IPS DF 4.7 (cell line): ENCODE data around the gene CCDC182.

Source experiments
- DNase-seq: peaks from one replicate; pipeline ENCODE4 v3.0.0-alpha.2; 2013; ENCODE audit warnings: low spot score; ENCODE audit errors: extremely low read depth

CCDC182 gene

DNA sequence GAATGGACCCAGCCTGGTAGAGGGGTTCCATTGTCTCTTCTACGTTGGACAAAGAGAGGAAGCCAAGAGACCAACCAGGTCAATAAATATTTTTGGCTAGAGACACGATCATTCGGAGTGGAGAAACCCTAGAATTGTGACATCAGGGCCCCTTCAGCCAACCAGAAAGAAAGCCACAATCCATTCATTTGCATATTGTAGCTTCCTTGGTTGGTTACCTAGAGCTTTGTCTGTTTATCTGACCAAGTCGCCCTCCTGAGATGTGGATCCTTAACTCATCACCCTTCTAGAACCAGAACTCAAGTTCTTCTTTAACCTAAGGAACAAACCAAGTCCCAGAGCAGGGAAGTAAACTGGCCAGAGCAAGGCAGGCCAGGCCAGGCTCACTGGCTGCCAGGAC lies at the start of gene CCDC182:
TSS of gene CCDC182 (minus strand) at position 58 of the 400 bp plus-strand sequence. CDS start at position 31, 27 bp downstream.
- no peak for DNase-seq

DNA sequence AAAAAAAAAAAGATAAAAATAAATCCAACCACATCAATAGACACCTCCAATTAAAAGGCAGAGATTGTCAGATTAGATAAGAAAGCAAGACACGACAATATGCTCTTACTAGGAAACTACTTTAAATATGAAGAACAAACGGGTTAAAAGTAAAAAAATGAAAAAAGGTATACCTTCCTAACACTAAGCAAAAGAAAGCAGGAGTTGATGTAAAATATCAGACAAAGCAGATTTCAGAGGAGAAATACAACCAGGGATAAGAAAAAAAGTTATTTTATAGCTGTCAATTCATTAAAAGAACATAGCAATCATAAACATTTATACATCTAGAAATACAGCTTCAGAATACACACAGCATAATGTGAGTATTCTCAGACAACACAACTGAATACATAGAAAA lies 49.7 kb upstream of the CCDC182 start:
- no peak for DNase-seq

DNA sequence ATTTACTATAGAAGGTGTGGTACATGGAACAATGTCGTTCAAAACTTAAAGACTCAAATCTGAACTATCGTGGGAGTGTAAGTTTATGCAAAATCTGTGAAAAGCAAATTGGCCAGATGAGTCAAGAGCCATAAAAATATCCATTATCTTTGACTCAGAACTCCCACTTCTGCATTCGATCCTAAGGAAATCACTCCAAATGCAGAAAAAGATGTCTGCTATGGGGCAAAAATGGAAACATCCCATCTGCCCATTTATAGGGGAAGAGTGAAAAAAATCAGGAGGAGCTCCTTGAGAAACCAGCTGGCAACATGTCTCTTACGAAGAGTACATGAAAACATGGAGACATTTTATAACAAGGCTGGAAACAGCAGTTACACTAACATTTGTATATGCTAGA lies 43.6 kb upstream of the CCDC182 start:
- no peak for DNase-seq

DNA sequence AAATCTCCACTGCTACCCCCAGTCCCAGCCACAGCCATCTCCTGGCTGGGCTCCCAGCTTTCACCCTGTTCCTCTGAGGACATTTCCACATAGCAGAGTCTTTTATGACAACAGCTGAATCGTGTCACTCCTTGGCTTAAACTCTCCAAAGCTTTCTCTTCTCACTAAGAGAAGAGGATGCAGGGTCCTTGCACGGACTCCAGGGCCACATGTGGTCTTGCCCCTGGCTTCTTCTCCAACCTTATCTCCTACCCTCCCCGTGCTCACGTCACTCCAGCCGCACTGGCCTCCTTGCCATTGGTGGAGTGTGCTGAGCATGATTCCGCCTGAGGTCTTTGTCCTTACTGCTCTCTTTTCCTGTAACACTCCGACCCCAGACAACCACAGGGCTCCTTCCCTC lies 39.9 kb upstream of the CCDC182 start:
- no peak for DNase-seq

DNA sequence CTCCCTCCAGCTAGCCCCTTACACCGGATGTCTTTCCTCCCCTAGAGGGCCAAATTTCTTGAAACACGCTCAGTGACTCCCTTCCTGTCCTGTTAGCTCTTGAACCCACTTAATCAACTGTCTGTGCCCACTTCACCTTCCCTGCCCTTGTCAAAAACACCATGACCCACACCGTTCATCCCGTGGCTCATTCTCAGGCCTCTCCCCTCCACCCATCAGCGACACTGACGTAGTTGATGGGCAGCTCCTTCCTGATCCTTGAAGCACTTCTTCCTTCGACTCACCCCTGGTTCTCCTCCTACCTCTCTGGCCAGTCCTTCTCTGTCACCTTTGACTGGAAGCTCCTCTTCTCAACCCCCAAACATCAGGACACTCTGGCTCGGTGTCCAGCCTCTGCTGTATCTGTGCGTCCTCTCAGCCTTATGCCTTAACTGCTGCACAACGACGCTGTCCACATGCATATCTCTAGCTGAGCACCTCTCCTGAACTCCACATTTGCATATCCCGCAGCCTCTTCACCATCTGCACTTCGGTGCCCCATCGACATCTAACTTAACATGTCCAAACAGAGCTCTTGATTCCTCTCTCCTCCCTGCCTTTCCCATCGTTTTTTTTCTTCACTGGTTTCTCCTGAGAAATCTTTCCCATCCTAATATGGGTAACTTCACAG lies 39.3 kb upstream of the CCDC182 start:
- no peak for DNase-seq

DNA sequence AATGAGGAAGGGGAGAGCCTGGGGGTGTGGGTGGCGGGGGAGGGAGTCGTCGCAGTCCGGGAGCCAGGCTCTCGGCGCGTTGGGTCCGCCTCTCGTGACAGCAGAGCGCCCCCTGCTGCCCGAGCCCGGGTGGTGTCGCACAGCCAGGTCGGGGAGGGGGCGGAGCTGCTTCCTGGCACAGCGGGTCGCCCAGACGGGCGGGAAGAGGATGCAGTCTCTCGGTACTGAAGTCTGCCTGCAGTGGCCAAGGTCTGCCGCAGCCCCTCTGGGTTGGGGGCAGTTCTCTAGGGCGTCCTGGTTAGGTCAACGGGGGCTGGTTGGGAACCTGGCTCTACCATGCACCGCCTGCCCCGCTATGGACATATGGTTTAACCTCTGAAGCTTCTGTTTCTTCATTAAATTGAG lies 38.2 kb upstream of the CCDC182 start:
- no peak for DNase-seq

DNA sequence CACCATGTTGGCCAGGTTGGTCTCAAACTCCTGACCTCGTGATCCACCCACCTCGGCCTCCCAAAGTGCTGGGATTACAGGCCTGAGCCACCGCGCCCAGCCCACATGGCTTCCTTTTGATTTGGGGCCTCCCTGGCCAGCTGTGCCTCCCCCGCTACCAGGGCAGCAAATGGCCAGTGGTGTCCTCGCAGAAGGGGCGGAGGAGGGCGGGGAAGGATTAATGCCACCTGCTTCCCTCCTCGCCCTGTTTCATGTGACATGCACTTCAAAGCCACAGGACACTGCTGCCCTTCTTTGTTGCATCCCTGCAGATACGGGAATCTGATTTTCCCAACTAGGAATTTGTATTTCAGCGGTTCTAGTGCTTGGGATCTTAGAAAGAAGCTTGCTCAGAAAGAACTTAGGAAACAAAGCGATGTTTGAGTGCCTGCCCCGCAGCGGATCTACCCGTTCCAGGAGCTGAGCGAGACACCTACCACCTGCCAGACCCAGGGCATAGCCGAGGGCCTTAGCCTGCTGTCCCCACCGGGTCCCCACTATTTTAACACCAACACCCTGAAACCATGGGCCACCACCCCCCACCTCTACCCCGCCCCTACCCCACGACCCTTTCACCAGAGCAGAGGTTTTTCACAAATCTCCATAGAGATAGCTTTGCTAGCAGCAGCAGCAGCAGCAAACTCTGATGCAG lies 37.7 kb upstream of the CCDC182 start:
- DNase-seq, result no peak

DNA sequence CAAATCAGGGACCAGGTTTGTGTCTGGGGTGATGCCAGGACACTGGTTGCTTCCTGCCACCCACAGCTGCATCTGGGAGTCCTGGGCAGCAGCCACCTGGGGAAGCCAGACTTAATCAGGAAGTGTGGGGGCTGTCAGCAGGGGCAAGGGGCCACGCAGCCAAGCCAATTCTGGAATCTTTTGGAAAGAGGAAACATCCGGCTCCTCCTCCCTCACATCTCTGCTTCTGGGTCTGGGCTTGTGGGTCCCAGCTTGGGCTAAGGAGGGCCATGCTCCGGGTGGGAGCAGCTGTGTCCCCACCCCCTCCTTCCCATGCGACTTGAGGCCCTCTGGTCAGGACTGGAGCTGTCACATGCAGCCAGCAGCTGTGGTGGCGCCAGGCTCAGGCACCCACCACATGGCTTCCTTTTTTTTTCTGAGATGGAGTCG lies 37.0 kb upstream of the CCDC182 start:
- no peak for DNase-seq

DNA sequence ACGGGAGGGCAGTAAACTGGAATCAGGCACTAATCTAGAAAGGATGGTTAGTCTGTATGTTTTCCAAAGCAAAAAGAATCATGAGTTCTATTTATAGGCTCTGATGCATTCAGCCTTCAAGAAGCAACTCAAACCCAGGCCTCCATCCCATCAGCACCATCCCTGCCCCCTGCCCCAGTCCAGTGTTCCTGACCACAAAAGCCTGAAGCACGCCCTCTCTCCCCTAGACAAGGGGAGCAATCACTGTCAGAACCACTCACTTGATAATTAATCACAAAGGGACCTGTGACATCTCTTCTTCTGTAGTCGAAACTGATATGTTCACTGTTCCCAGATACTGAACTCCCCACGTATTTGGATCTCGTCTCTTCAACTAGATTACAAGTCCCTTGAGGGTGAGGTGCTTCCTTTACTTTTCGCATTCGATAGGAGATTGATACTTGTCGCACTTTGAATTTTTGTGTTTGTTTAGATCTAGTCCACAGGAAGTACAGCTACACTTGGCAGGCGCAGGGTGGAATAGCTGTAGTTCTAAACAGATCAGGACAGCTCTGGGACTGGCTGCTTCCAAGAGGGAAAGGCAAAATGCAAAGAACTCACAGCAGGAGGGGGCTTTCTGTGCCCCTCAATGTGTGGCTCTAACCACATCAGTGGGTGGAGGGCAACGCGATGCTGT lies 36.4 kb upstream of the CCDC182 start:
- no peak for DNase-seq

DNA sequence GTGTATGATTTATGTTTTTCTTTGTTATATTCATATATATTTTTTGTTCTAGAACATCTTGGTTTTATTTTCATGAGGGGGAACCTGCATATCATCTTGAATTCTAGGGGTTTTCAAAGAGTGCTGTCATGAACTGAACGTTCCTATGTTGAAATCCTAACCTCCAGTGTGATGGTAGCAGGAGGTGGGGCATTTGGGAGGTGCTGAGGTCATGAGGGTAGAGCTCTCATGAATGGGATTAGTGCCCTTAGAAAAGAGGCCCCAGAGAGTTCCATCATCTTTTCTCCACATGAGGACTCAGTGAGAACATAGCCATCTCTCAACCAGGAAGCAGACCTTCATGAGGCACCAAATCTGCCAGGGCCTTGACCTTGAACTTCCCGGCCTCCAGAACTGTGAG lies 34.6 kb upstream of the CCDC182 start:
- no peak for DNase-seq

DNA sequence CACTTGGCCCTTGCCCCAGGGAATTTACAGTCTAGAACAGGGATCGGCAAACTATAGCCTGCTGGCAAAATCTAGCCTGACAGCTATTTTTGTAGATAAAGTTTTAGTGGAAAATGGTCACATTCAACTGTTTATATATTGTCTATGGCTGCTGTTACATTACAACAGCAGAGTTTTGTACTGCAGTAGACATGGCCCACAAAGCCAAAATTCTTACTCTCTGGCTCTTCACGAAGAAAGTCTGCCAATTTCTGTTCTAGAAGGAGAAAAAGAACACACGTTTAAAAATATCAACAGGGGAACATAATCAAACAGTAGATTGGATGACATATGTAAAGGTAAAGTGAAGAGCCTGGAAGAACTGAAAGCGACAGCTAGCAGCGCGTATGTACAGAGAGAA lies 33.2 kb upstream of the CCDC182 start:
- DNase-seq, result no peak

DNA sequence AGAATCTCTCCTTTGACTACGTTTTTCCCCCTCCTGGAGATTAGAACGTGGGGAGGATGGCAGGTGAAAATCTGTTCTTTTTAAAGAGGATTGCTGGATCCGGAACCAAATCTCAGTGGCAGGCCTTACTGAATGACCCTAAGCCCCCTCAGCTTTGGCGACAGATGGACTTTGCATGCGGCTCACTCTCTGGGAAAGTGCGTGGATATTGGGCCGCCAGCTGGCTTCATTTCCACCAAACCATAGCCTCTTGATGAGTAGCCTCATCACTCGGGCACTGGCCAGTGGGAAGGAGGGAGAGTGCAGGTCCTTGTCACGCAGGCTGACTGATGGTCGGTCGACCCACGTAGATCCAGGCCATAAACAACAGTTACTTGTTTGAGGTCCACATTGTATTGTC lies 31.3 kb upstream of the CCDC182 start:
- DNase-seq, result no peak

DNA sequence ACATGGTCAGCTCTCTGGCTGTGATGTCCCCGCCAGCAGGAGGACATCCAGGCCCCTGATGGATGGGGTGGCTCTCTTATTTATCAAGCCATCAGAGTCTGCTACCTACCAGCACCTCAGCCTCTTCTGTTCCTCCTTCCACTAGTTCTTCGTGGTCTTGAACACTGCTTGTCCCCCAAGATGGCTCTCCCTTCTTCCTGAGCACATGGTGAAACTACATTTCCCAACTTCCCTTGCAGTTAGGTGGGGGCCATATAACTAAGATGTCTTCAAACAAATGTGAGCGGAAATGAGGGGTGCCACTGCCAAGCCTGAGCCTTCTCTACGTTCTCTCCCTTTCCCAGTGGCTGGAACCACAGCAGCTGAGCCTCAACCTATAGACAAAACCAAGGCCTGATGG lies 29.8 kb upstream of the CCDC182 start:
- no peak for DNase-seq

DNA sequence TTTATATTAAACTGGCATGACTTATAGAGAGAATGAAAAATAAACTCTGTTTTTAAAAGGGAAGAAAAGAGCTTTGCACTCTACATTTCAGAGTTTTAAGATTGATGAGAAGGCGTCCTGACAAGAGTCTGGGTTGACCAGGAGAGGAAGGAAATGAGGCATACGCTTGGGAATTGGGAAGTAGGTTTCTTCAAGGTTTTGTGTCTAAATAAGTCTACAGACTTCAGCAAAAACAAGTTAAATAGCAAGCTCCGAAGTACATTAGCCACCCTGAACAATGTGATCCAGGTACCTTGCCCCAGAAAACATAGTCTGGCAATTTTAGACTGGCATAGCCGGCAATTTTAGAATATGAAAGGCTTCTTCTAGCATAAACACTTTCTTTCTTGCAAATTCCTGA lies 28.5 kb upstream of the CCDC182 start:
- no peak for DNase-seq

DNA sequence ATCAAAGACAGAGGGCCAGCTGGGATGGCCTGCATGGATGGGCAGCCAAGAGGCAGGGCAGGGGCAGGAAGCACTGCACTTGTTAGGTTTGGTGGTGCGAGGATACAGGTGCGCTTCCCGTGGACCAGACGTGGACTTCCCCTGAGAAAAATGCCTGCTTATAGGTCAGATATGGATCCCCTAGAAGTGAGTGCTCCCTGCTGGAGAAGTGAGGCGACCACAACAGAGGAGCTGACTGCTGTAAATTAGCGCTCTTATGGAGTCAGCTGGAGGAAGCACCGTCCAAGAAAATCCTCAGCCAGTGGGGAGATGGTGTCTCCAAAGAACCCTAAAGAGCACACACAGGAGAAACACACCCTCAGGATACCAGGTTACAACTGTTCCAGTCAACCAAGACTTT lies 27.7 kb upstream of the CCDC182 start:
- no peak for DNase-seq

DNA sequence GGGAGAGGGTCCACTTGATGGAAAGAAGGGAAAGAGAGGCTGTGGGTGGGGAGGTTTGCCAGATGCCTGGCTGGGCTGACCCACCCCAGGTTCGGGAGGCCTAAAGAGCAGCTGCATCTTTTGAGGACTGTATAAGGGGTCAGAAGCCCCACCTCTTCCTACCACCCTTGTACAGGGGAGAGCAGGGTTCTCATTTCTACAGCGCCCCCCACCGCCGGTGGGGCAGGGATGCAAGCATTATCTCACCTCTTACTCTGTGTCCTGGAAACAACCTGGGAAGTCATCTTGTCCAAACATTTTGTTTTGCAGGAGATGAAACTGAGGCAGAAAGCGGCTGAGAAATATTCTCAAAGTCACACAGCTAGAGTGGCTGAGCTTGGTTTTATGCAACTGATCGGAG lies 22.5 kb upstream of the CCDC182 start:
- DNase-seq, result no peak

DNA sequence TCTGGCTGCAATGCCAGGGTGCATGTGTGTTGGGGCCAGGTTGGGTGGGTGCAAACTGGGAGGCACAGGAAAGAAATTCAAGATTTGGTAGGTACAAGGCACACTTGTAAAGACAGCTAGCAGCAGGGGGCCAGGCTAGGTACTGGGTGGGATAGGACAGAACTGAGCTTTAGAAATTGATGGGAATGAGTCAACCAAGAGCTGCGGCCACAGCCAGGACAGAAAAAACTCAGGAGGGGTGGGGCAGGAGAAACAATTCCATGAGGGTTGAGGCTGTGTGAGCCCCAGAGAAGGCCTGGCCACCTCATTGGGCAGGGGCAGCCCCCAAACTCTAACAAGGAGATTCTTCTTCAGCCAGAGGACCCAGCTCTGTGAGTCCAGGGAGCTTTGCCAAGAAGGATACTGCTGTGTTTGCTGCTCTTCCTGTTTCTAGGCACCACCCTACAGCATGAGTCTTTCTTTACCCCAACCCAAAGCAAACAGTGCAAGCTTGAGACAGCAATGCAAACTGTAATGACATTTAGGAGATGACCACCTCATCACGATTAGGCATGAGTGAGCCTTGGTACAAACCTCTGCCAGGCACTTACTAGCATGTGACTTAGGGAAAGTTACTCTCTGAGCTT lies 21.3 kb upstream of the CCDC182 start:
- no peak for DNase-seq

DNA sequence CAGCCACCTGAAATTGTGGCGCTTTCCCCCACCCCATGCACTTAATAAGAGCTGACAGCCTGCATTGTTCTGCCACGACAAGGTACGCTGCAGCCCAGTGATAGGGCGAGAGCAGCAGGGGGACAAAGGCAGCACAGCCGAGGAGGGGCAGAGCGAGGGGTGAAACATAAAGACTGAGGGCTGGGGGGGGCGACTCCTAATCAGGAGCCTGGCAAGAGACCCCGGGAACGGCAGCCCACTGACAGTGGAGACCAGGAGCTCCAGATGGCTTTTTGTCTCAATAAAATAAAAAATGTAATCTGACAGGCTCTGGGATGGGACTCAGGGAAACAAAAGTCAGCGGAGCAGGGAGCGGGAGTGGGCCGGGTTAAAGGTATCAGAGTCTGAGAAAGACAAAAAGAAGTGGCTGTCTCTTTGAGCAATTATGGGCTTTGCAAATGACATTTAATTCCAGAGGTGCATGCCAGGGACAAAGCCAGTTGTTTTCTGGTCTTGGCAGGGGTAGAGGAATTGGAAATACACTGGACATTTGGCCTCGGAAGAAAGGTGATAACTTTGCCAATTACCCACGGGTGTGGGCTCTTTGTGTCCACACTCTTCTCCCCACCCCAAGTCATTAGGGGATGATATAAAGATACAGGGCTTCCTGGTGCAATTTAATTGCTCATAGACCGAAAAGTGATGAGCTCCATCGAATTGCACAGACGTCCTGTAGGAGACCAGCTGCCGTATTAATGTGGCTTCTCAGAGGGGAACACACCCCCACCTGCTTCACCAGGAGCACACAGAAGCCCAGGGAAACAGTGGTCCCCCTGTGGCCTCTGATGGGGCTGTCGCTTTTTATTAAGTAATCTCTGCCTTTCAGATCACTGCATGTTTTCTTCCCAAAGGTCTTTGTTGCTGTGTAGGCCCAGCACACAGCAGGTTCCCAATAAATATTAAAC lies 17.6 kb upstream of the CCDC182 start:
- DNase-seq, result no peak

DNA sequence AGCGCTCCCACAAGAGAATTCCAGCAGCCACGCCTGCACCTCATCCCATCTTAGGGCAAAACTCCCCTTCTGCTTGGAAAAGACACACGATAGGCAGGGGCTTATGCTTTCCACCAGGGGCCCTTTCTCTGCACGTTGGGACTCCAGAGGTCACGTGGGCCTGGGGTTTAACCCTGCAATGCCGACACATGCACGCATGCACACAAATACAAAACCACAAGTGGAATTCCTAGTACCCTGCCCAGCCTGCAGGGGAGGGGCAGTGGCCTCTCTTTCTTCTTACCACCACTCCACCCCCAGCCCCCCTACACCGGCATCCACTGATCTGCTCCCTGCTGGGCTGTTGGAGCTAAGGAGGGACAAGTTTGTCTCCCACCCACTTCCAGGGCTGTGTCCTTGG lies 16.8 kb upstream of the CCDC182 start:
- DNase-seq, result no peak

DNA sequence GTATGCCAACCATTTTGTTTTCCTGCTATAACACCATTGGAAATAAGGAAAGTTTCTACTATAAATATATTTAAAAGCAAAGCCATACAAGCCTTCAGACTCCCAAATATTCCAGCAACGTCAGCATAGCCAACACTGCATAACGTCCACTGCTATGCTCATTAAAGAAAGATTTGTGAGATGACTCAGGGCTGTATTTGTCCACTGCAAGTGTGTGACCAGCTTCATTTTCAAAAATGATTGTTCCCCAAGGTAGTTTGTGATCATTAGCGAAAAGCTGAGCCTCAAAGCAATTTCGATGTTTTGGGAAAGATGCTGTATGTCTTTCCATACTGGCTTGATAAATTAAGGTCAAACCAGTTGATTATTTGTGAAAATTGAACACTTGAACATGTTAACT lies 14.9 kb upstream of the CCDC182 start:
- no peak for DNase-seq

DNA sequence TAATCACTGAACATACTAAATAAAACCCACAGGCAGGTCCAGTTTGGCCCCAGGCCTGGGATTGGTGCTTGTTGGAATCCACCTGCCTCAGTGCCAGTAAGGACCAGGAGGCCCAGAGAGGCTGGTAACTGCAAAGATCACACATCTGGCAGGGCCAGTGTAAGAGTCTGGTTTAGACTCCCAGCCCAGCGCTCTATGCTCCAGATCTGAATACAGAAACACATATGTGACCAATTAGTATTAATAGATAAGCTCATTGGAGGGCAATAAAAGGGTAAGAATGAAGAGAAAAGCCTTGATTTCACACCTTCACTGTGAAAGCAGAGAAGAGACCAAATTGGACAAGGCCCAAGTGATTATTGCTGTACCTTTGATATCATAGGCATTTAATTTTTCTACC lies 13.6 kb upstream of the CCDC182 start:
- DNase-seq, result no peak
